HG02642 (cell line): ENCODE measurements around the gene REL.
"Not testable (repeated sequence)": the region's sequence is repeated elsewhere in the genome, so short reads cannot be mapped to it uniquely, and the experiment has no call there.

Source experiments
- ATAC-seq: cut with Tn5 transposase; IDR thresholded peaks from one replicate; pipeline ENCODE4 v1.9.1; 2021; ENCODE audit warnings: mild to moderate bottlenecking; ENCODE audit not compliant: unreplicated experiment, poor library complexity

Gene REL

DNA sequence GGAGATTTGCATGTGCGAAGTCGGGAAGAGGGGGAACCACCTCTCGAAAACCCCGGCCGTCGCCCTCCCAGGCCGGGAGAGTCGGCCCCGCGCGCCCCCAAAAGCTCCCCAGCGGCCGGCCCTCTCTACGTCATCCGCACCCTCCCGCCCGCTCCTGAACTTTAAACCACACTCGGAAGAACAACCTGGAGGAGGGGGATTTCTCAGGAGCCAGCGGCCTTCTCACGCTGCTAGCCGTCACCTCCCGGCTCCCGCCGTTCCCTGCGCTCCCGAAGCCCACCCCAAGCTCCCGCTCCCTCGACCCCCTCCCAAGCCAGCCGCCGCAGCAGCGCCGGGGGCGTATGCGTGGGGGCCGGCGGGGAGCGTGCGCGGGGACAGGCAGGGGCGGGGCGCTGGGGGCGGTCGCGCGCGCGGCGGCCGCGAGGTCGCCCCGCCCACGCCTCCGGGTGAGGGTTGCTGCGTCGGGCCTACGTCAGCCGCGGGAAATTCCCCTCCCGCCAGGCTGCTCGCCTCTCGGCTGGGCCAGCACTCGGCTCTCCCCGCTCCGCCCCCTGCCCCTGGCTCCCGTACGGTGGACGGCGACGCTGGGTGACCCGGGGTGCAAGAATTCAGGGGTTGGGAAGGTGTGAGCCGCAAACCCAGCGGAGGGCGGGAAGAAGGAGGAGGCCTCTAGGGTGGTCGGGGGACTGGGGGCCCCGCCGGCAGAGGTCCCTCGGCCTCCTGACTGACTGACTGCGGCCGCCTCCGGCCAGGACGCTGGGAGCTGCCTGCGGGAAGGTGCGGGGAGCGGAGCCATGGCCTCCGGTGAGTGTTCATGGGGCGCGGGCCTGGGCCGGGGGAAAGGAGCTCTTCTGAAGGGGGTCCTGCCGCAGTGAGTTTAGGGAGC is at the start of gene REL:
Gene REL, plus strand, starts transcription at position 528 of the 886 bp plus-strand sequence. Its CDS starts 267 bp downstream, at position 795.
- peak; percentile 85 for ATAC-seq

DNA sequence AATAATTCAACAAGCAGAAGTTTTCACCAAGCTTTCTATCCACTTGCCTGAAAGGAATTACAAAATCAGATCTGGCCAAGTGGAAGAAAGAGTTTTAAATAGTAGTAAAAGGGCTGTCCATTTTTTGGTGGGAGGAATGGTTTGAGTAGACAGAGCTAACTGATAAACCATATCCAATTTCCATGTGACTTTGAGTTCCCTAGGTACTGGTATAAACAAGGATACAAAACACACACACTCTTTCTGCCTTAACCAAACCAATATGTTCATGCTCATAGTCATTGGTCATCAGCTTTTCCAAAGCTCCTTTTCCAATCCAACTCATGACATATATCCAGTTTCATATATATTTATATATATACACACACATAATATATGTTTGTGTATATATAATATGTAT is 49.5 kb upstream of the REL start:
- ATAC-seq: no peak

DNA sequence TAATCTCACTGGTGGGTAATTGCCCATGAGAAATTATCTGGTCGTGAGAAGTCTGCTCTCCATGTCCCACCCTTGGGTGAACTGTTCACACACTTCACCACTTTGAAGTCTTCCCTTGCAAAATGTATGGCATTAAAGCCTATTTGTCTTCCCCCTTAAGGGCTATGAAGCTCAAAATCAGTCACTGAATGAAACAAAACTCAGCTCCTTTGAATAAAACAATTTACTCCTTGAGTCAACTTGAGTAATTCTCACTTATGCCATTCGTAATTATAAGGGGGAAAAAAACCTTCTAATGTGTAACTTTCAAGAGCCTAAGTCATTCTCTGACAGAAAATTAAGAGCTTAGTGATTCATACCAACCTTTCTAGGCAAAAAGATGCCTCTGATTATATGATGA is 48.8 kb upstream of the REL start:
- no peak for ATAC-seq

DNA sequence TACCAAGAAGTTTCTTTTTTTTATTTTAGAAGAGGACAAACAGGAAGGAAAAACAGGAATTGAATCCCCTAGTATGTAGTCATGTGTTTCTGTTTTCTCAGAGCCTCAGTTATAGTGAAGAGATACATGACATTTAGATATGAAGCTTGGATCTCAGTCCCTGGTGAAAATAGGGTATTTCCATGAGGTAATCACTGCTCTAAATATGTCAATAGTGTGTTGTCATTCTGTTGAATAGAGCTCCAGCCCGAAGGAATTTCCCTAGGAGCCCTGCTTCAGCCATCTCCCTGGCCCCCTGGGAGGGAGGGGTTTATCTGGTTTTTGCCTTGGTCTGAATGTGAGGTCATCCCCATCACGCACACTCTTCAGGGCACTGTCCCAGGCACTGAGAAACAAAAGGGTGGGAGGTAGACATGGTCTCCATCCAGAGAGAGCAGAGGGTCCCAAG is 47.1 kb upstream of the REL start:
- peak; percentile 52 for ATAC-seq

DNA sequence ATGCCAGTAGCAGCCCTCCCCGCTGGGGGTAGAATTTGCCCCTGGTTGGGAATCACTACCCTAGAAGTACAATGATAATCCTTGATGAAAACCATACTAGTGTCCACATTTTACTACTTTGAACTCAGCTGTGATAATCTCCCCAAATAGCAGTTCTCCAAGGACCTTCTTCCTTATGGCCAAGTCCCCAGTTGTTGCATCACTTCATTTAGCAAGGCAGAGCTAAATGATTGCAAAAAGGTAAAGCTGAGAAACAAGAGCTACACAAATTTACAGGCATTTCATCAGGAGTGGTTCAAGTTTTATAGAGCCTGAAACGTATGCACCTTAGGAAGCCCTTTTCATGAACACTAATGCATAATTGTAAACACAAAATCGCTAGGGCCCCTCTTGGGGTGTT is 44.9 kb upstream of the REL start:
- no peak for ATAC-seq

DNA sequence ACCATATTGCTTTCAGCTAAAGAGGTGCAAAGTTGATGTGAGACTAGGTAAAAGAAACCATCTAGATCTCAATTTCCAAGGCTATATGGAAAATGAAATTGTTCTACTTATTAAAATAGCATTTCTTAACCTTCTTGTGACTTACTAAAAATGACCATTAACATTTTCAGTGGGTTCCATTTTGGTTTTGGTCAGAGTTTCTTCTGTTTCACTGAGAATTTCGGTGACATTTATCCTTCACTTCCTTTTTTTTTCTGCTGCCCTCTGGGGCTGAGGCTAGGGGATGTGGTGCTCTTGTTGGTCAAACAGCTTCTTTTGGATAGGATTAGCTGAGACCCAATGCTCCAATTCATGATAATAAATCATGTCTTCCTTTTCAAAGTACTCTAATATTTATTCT is 44.3 kb upstream of the REL start:
- ATAC-seq: no peak

DNA sequence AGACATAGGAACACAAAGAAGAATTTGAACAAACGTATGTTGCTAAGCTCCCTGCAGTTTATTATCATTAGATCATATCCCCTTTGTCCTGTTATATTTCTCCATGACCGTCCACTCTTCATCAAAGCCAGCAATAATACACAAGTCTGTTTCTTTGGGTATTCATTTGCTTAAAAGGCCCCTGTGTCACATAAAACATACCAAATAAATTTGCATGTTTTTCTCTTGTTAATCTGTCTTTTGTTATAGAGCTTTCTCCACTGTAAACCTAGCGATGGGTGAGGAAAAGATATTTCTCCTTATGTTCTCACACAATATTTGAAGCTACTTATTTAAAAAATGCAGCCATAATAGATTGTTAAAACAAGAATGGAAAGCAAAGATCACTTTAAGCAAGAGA is 42.9 kb upstream of the REL start:
- ATAC-seq: no peak

DNA sequence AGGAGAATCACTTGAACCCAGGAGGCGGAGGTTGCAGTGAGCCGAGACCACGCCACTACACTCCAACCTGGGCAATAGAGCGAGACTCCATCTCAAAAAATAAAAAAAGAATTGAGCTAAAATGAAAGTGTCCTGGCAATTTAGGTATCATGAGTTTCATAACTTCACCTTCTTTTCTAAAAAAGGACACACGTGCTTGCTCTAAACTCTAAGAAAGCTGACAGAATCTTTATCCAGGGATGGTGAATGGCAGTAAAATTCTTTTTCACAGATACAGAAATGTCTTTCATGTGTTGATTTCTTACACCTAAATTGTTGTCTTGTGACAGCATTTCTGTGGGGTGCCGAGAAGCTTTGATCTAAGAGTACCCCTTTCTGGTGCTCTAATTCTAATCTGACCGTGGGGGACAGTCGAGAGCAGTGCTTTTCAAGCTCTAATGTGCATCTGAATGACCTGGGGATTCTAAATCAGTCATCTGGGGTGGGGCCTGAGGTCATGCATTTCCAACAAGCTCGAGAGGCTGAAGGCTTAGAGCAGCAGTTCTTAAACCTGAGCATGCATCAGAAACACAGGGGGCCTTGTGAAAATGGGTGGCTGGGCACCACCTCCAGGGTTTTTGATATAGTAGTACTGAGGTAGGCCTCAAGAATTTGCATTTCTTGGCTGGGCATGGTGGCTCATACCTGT is 42.1 kb upstream of the REL start:
- ATAC-seq: peak; percentile 54

DNA sequence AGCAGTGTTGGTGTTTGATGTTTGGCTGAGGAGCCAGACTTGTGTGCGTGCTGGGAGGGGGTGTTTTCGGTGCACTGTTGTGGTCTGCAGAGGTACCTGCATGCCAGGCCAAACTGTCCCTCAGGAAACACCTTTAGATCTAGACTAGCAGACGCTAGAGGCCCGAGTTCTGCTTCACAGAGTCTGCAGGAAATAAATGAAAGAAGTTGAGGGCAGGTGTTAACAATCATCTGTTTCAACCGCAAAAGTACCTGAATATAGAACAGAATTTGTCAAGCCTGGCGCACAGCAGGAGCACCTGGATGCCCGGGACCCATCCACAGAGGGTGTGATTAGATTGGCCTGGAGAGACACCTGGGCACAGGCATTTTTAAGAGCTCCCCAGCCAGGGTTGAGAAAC is 40.5 kb upstream of the REL start:
- ATAC-seq: peak; percentile 54

DNA sequence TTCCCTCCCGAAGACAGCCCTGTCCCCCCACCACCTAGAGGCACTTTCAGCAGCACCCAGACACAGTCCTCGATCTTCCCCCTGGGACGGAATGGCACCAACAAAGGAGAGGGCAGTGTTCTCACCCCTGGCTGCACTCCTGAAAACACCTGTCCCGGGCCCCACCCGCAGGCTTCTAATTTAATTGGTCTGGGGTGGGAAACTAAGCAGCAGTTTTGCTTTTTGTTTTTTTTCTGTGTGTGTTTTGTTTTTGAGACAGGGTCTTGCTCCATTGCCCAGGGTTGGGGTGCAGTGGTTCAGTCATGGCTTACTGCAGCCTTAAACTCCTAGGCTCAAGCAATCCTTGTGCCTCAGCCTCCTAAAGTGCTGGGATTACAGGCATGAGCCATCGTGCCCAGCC is 38.4 kb upstream of the REL start:
- no peak for ATAC-seq

DNA sequence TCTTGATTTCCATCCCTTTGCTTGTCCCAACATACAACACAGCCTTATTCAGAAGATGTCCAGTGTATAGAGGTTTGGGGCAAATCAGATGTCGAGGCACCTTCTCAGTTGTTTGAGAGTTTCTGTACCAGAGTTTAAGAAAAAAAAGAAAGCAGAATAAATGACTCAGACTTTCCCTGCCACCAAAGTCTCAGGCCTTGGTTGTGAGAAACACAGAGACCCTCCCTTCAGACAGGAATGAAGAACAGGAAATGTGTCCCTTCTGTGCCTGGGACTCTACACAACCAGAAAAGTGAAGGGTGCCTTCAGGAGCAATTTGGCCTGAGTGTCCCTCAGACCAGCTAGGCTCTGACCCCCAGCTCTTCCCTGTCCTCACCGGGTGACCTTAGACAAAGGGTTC is 37.3 kb upstream of the REL start:
- ATAC-seq: no peak

DNA sequence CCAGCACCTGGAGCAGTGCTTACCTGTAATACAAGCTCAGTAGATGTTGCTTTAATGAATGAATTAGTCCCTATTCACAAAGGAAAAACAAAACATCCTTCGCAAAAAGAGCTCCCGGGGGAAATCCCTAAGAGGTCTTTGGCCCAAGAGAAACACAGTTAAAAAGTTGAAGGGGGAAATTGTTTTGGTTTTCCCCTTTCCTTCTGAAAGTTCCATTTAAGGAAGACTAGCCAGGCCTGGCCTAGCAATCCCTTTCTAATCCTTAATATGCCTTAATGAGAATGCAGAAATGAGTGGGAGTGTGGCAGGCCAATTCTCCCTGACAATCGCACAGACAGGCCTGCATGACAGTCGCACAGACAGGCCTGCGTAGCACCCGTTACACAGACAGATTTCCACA is 33.5 kb upstream of the REL start:
- ATAC-seq: no peak

DNA sequence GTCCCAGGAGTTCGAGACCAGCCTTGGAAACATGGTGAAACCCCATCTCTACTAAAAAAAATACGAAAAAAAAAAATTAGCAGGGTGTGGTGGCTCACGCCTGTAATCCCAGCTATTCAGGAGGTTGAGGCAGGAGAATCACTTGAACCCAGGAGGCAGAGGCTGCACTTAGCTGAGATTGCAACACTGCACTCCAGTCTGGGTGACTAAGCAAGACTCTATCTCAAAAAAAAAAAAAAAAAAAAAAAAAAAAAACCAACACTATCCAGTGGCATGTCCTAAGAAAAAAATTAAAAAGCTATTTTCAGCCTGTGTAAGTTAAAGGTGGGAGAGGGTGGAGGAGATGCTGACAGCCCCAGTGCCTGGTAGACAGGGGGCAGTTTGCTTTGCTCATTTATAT is 32.2 kb upstream of the REL start:
- ATAC-seq: no peak

DNA sequence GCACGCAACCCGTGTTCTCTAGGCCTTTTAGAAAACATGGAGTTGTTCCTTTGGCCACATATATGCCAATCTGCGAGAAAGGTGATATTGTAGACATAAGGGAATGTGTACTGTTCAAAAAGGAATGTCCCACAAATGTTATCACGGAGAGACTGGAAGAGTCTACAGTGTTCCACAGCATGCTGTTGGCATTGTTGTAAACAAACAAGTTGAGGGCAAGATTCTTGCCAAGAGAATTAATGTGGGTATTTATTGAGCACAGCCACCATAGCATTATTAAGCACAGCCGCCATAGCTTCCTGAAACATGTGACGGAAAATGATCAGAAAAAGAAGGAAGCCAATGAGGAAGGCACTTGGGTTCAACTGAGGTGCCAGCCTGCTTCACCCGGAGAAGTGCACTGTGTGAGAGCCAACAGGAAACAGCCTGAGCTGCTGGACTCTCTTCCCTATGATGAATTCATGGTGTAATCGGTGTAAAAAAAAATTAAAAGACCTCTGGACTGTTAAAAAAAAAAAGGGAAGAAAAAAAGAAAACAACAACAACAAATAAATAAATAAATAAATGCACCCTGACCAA is 29.0 kb upstream of the REL start:
- no peak for ATAC-seq

DNA sequence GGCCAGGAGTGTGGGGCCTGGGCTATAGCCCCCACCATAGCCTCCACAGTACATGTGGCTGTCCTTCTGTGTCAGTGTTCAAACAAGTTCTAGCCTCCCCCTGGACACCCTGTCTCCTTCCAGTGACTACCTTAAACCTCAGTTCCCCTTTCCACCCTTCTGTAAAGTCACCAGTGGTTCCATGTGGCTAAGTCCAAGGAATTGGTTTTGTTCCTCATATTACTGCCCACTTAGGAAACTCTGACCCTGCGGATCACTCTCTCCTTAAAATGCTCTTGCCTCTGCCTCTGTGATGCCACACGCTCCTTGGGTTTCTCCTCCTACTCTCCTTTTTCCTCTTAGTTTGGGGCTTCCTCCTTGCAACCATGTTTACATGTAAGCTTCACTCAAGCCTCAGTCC is 27.8 kb upstream of the REL start:
- no peak for ATAC-seq

DNA sequence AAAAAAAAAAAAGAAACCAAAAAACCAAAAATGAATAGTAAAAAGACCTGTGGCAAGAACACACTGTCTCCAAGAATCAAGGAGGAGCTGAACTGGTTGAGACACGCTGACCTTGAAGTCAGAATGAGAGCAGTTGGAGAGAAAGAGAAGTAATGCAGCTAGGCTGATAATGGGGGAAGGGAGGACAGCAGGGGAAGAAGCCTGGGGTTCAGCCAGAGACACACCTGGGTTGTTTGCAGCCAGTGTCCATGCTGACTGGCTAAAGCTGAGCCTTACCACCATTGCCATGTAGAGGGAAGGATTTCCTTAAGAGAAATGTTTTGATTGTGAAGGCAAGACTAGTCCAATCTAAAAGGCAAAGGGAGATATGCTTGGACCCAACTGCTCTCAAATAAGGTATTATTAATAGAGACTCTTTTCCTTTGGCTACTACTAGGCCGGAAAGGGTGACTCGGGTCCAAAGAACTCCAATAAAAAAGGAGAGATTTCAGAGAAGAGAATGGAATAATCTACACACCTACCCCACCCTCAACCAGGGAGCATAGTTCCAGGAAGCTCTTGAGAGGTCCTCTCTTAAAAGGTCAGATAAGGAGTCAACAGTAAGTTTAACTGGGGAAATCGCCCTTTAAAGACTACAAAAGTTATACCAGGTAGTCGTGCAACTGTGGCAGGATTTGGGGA is 25.2 kb upstream of the REL start:
- no peak for ATAC-seq

DNA sequence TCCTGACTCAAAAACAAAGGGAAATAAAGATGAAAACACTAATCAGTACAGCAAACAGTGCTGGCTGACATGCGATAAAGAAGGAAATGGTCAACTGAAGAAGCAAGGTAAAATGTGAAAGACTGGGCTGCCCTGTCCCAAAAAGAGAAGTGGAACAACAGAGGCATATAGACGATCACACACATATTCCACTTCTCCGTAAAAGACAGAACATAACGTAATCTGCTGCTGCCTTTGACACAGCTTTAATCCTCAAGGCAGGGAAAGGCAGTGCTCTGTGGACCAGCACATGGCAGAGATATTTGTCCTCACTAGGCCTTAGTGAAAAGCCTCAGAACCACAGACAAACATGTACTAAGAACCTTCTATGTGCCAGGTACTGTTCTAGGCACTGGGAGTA is 24.3 kb upstream of the REL start:
- ATAC-seq: no peak

DNA sequence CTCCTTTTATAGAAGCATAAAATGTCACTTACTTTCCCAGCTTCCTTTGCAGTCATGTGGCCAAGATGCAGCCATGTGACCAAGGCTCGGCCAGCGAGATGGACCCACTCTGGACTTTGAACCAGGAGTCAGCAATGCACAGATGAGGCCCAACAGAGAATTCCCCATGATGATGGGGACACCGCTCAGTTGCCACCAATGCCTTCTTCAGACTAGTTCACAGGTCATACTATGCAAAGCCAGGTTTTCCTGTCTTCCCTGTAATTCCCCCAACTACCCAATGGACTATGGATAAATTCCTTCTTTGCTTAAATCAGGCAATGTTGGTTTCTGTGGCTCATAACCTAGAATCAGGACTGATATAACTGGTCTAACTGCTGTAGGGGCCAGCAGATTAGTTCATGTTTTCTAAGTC is 22.5 kb upstream of the REL start:
- no peak for ATAC-seq

DNA sequence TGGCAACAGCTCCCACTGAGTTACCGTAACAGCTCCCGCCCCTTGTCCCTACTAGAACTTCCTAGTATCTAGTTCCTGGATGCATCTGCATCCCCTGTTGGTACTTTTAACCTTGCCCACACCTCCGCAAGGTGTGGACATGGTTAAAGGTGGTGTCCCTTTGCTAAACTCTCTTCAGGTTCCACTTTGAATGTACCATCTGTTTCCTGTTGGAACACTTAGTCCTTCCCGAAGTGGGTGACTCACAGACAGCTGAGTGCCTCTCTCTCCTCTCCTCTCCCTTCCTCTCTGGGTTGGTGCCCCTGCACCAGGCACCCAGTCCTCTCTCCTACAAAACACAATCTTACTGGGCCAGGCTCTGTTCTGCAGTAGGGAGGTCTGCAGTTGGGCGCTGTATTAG is 19.6 kb upstream of the REL start:
- no peak for ATAC-seq

DNA sequence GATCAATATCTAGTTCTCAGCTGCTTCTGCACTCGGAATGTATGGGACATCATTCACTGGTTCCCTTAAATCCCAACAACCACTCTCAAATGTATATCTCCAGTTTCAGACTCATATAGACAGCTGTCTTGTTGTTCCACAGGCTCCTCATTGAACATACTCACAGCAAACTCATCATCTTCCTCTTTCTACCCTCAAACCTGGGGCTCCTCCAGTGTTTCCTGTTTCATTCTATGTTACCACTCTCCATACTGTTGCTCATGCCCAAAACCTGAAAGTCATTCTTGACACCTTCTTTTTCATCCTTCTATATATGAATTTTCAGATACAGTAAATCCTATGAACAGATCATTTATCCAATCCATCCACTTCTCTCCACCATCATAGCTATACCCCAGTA is 18.7 kb upstream of the REL start:
- no peak for ATAC-seq

DNA sequence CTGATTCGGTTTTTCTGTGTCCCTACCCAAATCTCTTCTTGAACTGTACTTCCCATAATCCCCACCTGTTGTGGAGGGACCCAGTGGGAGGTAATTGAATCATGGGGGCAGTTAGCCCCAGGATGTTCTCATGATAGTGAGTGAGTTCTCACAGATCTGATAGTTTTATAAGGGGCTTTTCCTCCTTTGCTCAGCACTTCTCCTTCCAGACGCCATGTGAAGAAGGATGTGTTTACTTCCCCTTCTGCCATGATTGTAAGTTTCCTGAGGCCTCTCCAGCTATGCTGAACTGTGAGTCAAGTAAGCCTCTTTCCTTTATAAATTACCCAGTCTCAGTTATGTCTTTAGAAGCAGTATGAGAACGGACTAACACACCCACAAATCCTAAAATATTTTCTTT is 16.0 kb upstream of the REL start:
- ATAC-seq: not testable (repeated sequence)
